ENCODE results near the gene EXOC4. TPM values are rescaled to one million over a fixed set of nuclear protein-coding genes. Genes with fewer than 3 reads are reported as not detected.

Gene EXOC4
- total and polyA plus RNA-seq, 9 donors: 26.8 to 80.5 (median 70.7) TPM

GRCh38 chr7:133911724-133912123 is 658.8 kb downstream of the EXOC4 start:
- TF ChIP-seq EP300 (IDR thresholded peaks at IDR 0.05) (no peak), CTCF (IDR thresholded peaks at IDR 0.05) (no peak), POLR2A (IDR thresholded peaks at IDR 0.05) (no peak)
- H3K4me3 ChIP-seq: no peak overlapping the region
- WGBS, 3 donors: 95 to 100% (median 95%) methylated on average over 2 of the region's 2 CpGs
- intact Hi-C loops (cut with DNase I): no loop called here
- no peak overlapping the region for H3K27ac ChIP-seq
- no peaks in the 10 kb centered on the region for H3K36me3 ChIP-seq
- H3K4me1 ChIP-seq (ENCODE audit: insufficient read depth): no peaks in the 10 kb centered on the region
- H3K27me3 ChIP-seq: no peaks in the 10 kb centered on the region
- no peak for DNase-seq
- H3K9me3 ChIP-seq: no peaks in the 10 kb centered on the region

GRCh38 chr7:133912916-133913697 is 660.2 kb downstream of the EXOC4 start:
- Histone ChIP-seq H3K36me3 (no peaks in the 10 kb centered on the region), H3K27me3 (no peaks in the 10 kb centered on the region), H3K4me1 (ENCODE audit: insufficient read depth) (no peaks in the 10 kb centered on the region), H3K9me3 (no peaks in the 10 kb centered on the region), H3K27ac (no peak overlapping the region), H3K4me3 (no peak overlapping the region)
- WGBS, 3 donors: 94 to 99% (median 95%) methylated on average over 2 of the region's 2 CpGs
- intact Hi-C loops (cut with DNase I): no loop called here
- DNase-seq: no peak
- TF ChIP-seq EP300 (IDR thresholded peaks at IDR 0.05) (no peak), CTCF (IDR thresholded peaks at IDR 0.05) (no peak), POLR2A (IDR thresholded peaks at IDR 0.05) (no peak)

GRCh38 chr7:133916621-133917020 is 663.7 kb downstream of the EXOC4 start:
- no peak overlapping the region for H3K4me3 ChIP-seq
- no peaks in the 10 kb centered on the region for H3K4me1 ChIP-seq (ENCODE audit: insufficient read depth)
- WGBS, 3 donors: 96 to 98% (median 97%) methylated on average over 3 of the region's 3 CpGs
- no peaks in the 10 kb centered on the region for H3K27me3 ChIP-seq
- no peaks in the 10 kb centered on the region for H3K36me3 ChIP-seq
- no peak for DNase-seq
- H3K9me3 ChIP-seq: no peaks in the 10 kb centered on the region
- intact Hi-C loops (cut with DNase I): no loop called here
- TF ChIP-seq EP300 (IDR thresholded peaks at IDR 0.05) (no peak), CTCF (IDR thresholded peaks at IDR 0.05) (no peak), POLR2A (IDR thresholded peaks at IDR 0.05) (no peak)
- H3K27ac ChIP-seq: no peak overlapping the region

- no peak for DNase-seq
Observed at GRCh38 chr7:133919810-133920209, 666.9 kb downstream of the EXOC4 start.

More at GRCh38 chr7:133919810-133920209, 666.9 kb downstream of the EXOC4 start:
- intact Hi-C loops (cut with DNase I): no loop called here
- H3K4me1 ChIP-seq (ENCODE audit: insufficient read depth): no peaks in the 10 kb centered on the region
- no peaks in the 10 kb centered on the region for H3K27me3 ChIP-seq
- H3K4me3 ChIP-seq: no peak overlapping the region
- H3K9me3 ChIP-seq: no peaks in the 10 kb centered on the region
- TF ChIP-seq CTCF (IDR thresholded peaks at IDR 0.05): no peak
- TF ChIP-seq POLR2A (IDR thresholded peaks at IDR 0.05): no peak
- no peak for TF ChIP-seq EP300 (IDR thresholded peaks at IDR 0.05)
- no peaks in the 10 kb centered on the region for H3K36me3 ChIP-seq
- H3K27ac ChIP-seq: no peak overlapping the region

All from ovary (tissue), 9 donors.